OCI-LY7 (cell line): ENCODE measurements around the gene LAMA3. TPM values are rescaled to one million over a fixed set of nuclear protein-coding genes. Genes with fewer than 3 reads are reported as not detected.
"Not testable (repeated sequence)": the region's sequence is repeated elsewhere in the genome, so short reads cannot be mapped to it uniquely, and the experiment has no call there.

Source experiments
- BruUV-seq: library from RNA; stranded (reverse); fragments of 400-500 nt; replicated peaks from 2 replicates; lab custom pipeline; 2021; lab: Mats Ljungman, UMichigan
- CTCF ChIA-PET: fragments of 300-600 bp; sonication (Branson Sonifier 250); formaldehyde crosslinking; loops from one replicate; lab custom pipeline; 2022; ENCODE audit warnings: antibody characterized with exemption; ENCODE audit not compliant: unreplicated experiment; lab: Charles Lee
- POLR2A ChIA-PET: fragments of 300-600 bp; sonication (Branson Sonifier 250); formaldehyde crosslinking; loops from one replicate; lab custom pipeline; 2022; ENCODE audit warnings: antibody characterized with exemption; lab: Charles Lee
- DNase-seq: peaks from one replicate; pipeline ENCODE4 v3.0.0-alpha.2; 2015; ENCODE audit warnings: low spot score
- H2AFZ ChIP-seq: fragments of 200-600 bp; sonication (generic), shearing (Covaris generic); 2 replicates; pipeline ENCODE4 v1.6.1; 2014; ENCODE audit warnings: mild to moderate bottlenecking, antibody characterized with exemption, low read length, moderate library complexity
- H3K27ac ChIP-seq: fragments of 200-600 bp; sonication (generic); 2 replicates; pipeline ENCODE4 v1.5.1; 2014; ENCODE audit warnings: mixed run types, low read depth, mild to moderate bottlenecking, moderate library complexity, low read length, inconsistent platforms; ENCODE audit not compliant: poor library complexity, severe bottlenecking
- H3K36me3 ChIP-seq: fragments of 200-600 bp; sonication (generic); 2 replicates; pipeline ENCODE4 v1.6.1; 2014; ENCODE audit warnings: mild to moderate bottlenecking, antibody characterized with exemption, low read length, moderate library complexity, mixed read lengths; ENCODE audit not compliant: insufficient read depth
- H3K4me1 ChIP-seq: fragments of 200-600 bp; sonication (generic); 2 replicates; pipeline ENCODE4 v1.5.1; 2014; ENCODE audit warnings: mild to moderate bottlenecking, low read length; ENCODE audit not compliant: insufficient read depth, poor library complexity, severe bottlenecking
- H3K4me2 ChIP-seq: fragments of 200-600 bp; sonication (generic); 2 replicates; pipeline ENCODE4 v1.6.1; 2014; ENCODE audit warnings: mild to moderate bottlenecking, low read length
- H3K4me3 ChIP-seq: fragments of 200-600 bp; sonication (generic); 2 replicates; pipeline ENCODE4 v1.5.1; 2014; ENCODE audit warnings: mild to moderate bottlenecking, low read depth, low read length; ENCODE audit not compliant: poor library complexity, severe bottlenecking
- H3K79me2 ChIP-seq: fragments of 200-600 bp; sonication (generic); 2 replicates; pipeline ENCODE4 v1.6.1; 2016; ENCODE audit warnings: low read depth, mild to moderate bottlenecking, low read length, moderate library complexity, mixed read lengths; ENCODE audit not compliant: insufficient read depth
- H3K9me2 ChIP-seq: fragments of 200-600 bp; sonication (generic); 2 replicates; pipeline ENCODE4 v1.6.1; 2016; ENCODE audit warnings: mild to moderate bottlenecking, low read length, mixed read lengths; ENCODE audit not compliant: insufficient read depth
- H3K9me3 ChIP-seq: fragments of 200-600 bp; sonication (generic); 2 replicates; pipeline ENCODE4 v1.6.1; 2014; ENCODE audit warnings: mild to moderate bottlenecking, mixed run types, low read length, mixed read lengths
- H4K20me1 ChIP-seq: fragments of 200-600 bp; sonication (generic); 2 replicates; pipeline ENCODE4 v1.6.1; 2014; ENCODE audit warnings: mild to moderate bottlenecking, antibody characterized with exemption, low read length, moderate library complexity, mixed read lengths; ENCODE audit not compliant: insufficient read depth
- CTCF ChIP-seq: fragments of 200-600 bp; sonication (generic); conservative IDR thresholded peaks from 2 replicates; pipeline ENCODE4 v1.5.1; 2014; ENCODE audit warnings: mild to moderate bottlenecking, antibody characterized with exemption, low read length, moderate library complexity, mixed read lengths
- EZH2phosphoT487 ChIP-seq: fragments of 200-600 bp; sonication (generic); IDR thresholded peaks from 2 replicates; pipeline ENCODE4 v1.6.1; 2018; ENCODE audit warnings: low read depth, borderline replicate concordance, mild to moderate bottlenecking, mixed run types, antibody characterized with exemption, low read length, moderate library complexity, mixed read lengths
- intact Hi-C: fragments of 100-400 bp; cut with micrococcal nuclease; formaldehyde crosslinking; loops from one replicate; pipeline ENCODE4 v1.10.0; 2022; ENCODE audit not compliant: unreplicated experiment
- total RNA-seq, 2 experiments: library from RNA; depleted of rRNA in 1 of 2; stranded (reverse); fragments of >200 nt in 1 of 2; shearing (Covaris generic) in 1 of 2; gene quantifications; 2 replicates each; pipeline ENCODE4 v1.2.3, GENCODE V29; 2014 to 2022

Gene LAMA3
- total RNA-seq, 2 experiments from 2014 or later: 0.16 to 1.6 TPM

- no TSS peak for BruUV-seq
- no peak overlapping the region for H3K4me2 ChIP-seq
- DNase-seq: no peak
- intact Hi-C loops: no loop called here
- no peaks in the 10 kb centered on the region for H3K4me1 ChIP-seq
- H3K9me3 ChIP-seq: no peaks in the 10 kb centered on the region
- no peaks in the 10 kb centered on the region for H4K20me1 ChIP-seq
- no peaks in the 10 kb centered on the region for H3K79me2 ChIP-seq
- CTCF ChIA-PET: no interaction called here
- TF ChIP-seq EZH2phosphoT487 (no peak), CTCF (no peak)
- H3K36me3 ChIP-seq: no peaks in the 10 kb centered on the region
- no peaks in the 10 kb centered on the region for H3K9me2 ChIP-seq
- H3K27ac ChIP-seq: no peak overlapping the region
- H2AFZ ChIP-seq: no peak overlapping the region
- POLR2A ChIA-PET: interaction anchor here (0.6 kb wide), 1 partner anchor 577 kb away, joined by 3 read pairs; no protein-coding TSS in a partner anchor
- H3K4me3 ChIP-seq: no peak overlapping the region
Observed at GRCh38 chr18:23738151-23738550, 48.9 kb downstream of the LAMA3 start.

GRCh38 chr18:23738575-23738974 is 49.3 kb downstream of the LAMA3 start:
- TF ChIP-seq EZH2phosphoT487: no peak
- TF ChIP-seq CTCF: no peak
- Histone ChIP-seq H3K4me2 (no peak overlapping the region), H3K4me3 (no peak overlapping the region), H3K27ac (no peak overlapping the region), H4K20me1 (no peaks in the 10 kb centered on the region), H3K36me3 (no peaks in the 10 kb centered on the region), H3K79me2 (no peaks in the 10 kb centered on the region), H3K9me2 (no peaks in the 10 kb centered on the region), H2AFZ (no peak overlapping the region), H3K9me3 (no peaks in the 10 kb centered on the region), H3K4me1 (no peaks in the 10 kb centered on the region)
- POLR2A ChIA-PET: interaction anchor here (0.6 kb wide), 1 partner anchor 577 kb away, joined by 3 read pairs; no protein-coding TSS in a partner anchor
- intact Hi-C loops: no loop called here
- no peak for DNase-seq
- CTCF ChIA-PET: interaction anchor here (0.5 kb wide), 1 partner anchor 38 kb away, joined by 3 read pairs; no protein-coding TSS in a partner anchor
- no TSS peak for BruUV-seq

- Histone ChIP-seq H3K4me2 (no peak overlapping the region), H3K36me3 (no peaks in the 10 kb centered on the region), H3K27ac (no peak overlapping the region), H3K9me3 (no peaks in the 10 kb centered on the region), H3K79me2 (no peaks in the 10 kb centered on the region), H3K4me1 (no peaks in the 10 kb centered on the region), H2AFZ (no peak overlapping the region), H3K4me3 (no peak overlapping the region), H4K20me1 (no peaks in the 10 kb centered on the region), H3K9me2 (no peaks in the 10 kb centered on the region)
- intact Hi-C loops: no loop called here
- no TSS peak for BruUV-seq
- CTCF ChIA-PET: no interaction called here
- POLR2A ChIA-PET: no interaction called here
- TF ChIP-seq EZH2phosphoT487: no peak
- TF ChIP-seq CTCF: no peak
- no peak for DNase-seq
Observed at GRCh38 chr18:23740105-23740830, 51.0 kb downstream of the LAMA3 start.

- DNase-seq, H3K4me2 ChIP-seq, POLR2A ChIA-PET, BruUV-seq, H3K9me2 ChIP-seq, H3K9me3 ChIP-seq, CTCF ChIA-PET, H2AFZ ChIP-seq, H3K27ac ChIP-seq, H3K79me2 ChIP-seq, H3K4me1 ChIP-seq, H3K4me3 ChIP-seq, intact Hi-C loops, H4K20me1 ChIP-seq, H3K36me3 ChIP-seq: not testable (repeated sequence)
Observed at GRCh38 chr18:23741967-23742366, 52.7 kb downstream of the LAMA3 start.
